ENCODE data around the gene TMEM26.

TMEM26 gene

DNA sequence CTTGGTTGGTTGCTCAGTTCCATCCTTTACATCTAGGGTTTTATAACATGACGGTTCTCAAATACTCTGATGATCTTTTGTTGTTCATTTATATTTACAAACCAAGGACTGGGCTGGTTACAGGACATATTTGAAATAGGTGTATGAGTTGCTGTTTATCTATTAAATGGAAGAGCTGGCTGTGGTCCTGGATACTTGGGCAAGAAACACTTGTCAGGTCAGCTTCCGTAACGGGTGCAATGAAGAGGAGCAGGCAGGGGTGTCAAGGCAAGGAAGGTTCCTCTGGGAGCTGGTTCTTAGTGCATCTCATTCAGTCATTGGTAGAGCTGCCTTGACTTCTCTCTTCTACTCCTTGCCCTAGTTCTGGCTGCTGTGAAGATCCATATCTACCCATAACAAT, 4.8 kb upstream of the TMEM26 start:
- no peak for DNase-seq (ENCODE audit: low spot score)

DNA sequence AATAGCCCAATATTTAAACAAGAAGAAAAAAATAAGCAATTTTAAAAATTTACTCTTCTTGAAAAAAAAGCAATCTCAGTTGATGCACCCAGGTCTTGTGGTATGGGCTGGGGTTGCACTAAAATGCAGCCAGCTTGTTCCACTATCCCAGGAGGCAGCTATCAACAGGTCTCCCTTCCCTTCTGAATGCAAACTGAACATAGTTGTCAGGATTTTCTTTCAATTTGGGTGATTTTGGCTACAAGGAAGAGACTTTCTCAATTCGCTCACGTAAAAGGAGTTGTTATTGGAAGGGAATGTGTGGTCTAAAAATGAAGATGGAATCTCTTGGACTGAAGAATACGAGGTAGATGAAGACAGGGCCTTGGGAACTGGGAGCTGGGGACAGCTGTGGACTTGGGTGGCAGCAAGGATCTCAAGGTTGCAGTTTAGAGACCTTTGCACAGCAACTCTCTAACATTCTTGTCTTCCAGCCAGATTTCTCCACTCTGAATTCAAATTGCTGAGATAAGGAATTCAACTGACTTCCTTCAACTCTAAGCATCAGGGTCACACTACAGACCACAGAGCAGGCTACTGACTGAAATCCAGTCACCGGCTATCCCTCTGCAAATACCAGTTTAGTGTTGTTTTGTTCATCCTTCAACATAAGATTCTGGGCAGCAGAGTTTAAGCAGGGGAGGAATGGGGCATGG, 3.1 kb upstream of the TMEM26 start:
- DNase-seq (ENCODE audit: low spot score), result peak; percentile 23

DNA sequence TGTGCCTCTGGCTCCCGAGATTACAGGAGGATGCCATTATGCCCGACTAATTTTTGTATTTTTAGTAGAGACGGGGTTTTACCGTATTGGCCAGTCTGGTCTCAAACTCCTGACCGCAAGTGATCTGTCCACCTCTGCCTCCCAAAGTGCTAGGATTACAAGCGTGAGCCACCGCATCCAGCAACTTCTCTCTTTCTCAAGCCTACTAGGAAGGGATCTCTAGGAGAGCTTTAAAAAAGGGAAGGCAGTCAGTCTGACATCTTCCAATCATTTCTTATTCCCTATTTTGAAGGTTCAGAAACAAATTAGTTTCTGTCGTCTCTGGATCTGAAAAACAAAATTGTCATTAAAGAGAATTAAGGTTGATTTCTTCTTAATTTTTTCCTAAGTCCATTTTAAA, 2.5 kb upstream of the TMEM26 start:
- DNase-seq (ENCODE audit: low spot score), result no peak

DNA sequence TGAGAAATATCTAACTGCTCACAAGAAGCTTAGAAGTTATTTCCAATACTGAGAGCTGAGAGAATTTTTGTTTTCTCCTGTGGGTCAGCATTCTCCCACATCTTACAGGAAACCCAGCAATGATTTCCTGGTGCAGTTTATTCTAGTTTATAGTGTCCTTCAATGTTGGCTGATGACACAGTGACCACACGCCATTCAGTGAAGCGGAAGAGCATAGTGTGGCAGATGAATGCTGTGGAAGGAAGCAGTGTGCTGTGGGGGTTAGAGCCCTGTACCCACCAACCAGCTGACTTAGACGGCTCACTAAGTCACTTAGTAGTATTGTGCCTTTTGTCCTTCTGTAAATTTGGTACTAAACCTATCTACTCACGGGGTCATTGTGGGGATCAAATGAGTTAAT, 1.4 kb upstream of the TMEM26 start:
- no peak for DNase-seq (ENCODE audit: low spot score)

DNA sequence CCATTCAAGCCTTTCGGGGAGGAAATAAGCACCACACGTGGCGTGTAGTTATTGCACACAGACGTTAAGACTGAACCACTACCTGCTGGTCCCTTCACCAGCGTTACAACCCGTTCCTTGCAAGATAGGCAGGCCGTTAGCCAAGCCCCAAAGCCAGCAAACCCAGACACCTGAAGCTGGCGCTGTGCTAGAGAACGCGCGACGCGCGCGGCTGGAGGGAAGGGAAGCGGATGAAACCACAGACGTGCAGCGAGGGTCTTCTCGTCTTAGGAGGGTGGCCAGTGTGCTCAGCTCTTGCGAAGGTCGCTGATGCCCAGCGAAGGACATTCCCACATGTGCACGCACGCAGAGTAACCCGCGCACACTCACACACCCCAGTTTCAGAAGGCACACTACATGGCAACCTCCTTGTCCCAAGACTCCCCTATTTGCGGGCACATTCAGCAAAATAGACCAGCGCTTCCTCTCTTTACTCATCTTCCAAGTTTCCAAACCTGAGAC, 980 bp downstream of the TMEM26 start:
- DNase-seq (ENCODE audit: low spot score), result peak; percentile 12

DNA sequence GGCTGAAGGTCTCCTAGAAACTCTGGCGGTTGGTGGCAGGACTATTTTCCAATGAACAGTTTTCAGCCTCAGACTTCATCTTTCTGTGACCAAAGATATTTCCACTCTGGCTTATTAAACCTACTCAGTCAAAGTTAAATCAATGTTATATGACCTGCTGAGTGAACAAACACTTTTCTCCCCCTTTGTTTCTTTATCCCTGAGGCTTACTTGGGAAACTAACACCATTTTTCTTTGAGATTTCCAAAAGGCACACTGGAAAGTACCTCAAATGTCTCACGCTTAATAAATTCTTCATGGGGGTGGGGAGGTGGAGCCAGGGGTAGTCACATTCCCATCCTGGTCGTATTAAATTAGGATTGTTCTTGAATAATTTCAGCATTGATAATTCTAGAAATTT, 1.8 kb downstream of the TMEM26 start:
- no peak for DNase-seq (ENCODE audit: low spot score)

DNA sequence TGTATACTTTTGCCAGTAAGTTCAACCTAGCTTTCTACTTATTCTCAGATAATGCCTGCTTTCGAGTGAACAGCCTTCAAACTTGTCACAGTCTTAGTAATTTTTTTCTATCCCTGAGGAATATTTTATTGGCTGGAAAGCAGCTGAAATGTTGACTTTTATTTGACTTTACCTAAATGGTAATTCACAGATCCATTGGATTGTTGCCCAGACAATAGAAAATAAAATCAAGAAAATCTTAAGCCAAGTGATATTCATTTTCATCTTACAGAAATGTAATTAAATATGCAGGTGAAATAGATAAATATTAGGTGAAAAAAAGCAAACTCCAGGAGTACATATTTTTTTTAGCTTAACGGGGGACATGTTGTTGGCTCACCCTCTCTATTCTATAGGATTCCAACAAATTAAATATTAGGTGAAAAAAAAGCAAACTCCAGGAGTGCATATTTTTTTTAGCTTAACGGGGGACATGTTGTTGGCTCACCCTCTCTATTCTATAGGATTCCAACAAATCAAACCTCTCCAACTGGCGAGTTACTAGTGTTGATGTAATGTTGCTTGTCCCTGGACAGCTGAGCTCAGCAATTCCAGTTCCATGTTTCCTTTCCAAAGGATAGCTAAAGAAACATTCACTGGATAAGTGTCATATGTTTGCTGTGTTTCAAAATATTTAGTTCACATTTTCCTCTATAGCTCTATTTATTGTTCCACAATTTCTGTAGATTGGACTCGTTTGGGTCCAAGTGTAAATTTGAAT, 4.2 kb downstream of the TMEM26 start:
- DNase-seq (ENCODE audit: low spot score), result no peak

DNA sequence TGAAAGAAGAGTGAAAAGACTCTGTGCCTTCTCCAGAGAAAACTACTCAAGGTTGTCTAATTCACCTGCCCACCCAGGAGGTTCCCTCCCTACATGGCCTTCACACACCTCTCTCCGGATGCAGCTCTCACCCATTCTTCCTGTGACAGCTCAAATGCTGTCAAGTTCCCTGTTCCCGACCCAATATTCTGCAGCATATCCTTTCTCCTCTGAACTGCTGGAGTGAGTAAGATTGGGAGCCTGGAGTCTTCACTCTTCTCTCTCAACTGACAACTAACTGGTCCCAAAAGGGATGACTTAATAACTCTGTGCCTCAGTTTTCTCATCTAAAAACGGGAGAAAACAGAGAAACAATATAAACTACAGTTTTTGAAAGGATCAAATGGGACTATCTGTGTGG, 5.1 kb downstream of the TMEM26 start:
- DNase-seq (ENCODE audit: low spot score), result no peak

DNA sequence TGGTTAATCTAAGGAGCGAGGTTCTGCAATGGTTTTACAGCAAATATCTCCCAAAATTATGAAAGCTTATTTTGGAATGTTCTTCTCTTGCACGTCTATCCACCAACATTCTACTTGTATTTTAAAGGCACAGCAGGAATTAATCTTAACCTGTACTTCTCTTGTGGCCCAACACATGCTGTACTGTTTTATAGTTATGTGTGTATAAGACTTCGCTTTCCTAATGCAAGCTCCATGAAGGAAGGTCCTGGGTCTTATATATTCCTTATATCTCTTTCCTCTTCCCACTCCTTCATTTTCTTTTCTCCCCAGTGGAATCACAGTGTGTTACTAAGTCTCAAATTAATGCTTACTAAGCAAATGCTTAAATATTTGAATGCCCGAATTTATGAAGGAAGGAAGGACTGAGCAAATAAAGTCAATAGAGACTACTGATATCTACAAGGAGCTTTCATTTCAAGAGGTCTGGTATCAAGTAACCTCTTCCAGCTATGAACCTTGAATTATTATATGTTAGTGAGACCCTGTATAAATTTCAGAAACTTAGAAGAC, 14.0 kb downstream of the TMEM26 start:
- no peak for DNase-seq (ENCODE audit: low spot score)

DNA sequence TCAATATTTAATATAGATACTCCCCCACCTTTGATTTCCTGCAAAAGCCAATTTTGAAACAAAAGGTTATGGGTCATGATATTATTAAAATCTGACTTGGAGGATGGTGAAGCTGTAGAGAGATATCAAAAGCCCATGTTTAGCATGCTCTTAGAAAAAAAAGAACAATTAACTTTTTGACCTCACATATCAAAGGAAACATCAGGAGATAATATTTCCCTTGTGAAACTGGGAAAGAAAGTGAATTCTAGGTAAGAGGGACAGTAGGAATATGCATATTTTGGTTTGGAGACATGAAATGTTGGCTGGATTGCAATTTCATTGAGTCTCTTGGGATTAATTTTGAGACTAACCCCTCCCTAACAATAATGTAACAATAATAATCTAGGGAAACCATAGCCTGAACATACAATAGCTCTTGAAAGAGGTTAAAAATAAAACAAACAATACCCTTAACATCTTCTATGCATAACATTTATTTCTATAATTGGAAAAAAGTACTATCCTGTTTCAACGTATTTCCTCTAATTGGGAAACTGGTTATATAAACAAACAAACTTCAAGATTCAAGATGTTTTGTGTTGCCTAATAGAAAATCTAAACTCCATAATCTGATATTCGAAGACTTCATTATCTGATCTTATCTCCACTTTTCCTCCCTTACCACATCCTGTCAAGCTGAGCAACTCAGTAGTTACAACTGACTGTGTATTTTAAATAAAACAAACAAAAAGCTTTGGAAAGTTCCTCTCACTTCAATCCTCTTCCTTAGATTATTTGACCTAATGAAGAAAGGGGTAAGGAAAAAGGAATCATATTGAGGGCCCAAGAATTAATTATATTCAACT, 14.8 kb downstream of the TMEM26 start:
- peak; percentile 14 for DNase-seq (ENCODE audit: low spot score)

DNA sequence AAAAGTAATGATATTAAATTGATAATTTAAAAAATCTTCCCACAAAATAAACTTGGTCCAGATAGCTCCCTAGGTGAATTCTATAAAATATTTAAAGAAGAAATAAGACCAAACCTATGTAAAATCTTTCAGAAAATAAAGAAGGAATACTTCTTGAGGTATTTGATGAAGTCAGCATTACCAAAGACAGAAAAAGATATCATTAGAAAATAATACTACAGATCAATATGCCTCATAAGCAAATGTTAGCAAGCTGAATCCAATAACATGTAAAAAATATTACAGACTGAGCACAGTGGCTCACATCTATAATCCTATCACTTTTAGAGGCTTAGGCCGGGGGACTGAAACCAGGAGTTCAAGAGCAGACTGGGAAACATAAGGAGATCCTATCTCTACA, 30.0 kb downstream of the TMEM26 start:
- no peak for DNase-seq (ENCODE audit: low spot score)

DNA sequence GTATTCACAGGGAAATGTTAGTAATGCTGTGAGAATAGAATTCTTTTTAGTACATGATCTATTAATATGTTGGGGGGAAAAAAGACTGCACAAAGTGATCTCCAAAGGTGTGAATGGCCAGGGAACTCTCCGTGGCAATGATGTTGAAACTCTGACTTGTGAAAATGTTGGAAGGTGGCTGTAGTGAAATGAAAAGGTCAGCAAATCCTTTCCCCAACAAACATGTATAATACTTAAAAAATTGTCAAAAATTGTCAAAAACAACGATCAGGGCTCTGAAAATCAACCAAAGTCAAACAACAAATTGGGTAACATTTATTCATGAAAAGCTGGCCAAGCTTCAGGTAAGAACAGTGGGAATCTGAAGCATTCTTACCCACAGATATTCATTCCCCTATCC, 35.5 kb downstream of the TMEM26 start:
- DNase-seq (ENCODE audit: low spot score), result no peak

DNA sequence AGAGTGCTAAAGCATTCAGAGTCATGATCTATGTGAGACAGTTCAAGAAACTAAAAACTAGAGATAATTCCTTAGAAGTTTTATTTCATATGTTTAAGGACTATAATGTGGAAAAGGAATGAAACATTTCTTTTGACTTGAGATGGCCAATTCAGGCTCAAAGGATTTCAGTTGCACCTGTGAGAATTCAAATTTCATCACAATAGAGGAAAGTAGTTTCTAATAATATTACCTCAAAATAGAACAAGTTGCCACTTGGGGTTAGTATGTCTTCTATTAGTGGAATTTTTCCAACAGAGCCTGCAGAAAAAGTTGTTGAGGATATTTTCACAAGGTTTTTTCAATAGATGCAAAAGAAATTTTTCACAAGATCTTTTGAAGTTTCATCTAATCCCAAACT, 37.4 kb downstream of the TMEM26 start:
- DNase-seq (ENCODE audit: low spot score), result no peak

DNA sequence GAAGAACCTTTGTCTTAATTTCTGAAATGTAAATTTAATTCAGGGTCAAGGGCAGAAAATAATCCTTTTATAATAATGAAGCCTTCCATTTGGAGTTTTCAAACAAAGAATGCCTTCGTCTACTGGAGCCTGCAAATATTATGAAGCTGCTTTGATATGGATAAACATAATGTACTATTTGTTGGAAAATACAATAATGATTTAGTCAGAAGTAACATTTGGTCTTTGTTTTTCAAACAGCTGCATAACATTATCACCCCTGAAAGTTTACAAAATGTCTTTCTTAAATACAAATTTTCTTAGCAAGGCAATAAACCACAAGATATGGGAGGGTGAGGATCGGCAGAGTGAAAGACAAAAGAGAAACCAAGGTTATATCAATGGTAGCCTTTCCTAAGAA, 41.5 kb downstream of the TMEM26 start:
- no peak for DNase-seq (ENCODE audit: low spot score)

DNA sequence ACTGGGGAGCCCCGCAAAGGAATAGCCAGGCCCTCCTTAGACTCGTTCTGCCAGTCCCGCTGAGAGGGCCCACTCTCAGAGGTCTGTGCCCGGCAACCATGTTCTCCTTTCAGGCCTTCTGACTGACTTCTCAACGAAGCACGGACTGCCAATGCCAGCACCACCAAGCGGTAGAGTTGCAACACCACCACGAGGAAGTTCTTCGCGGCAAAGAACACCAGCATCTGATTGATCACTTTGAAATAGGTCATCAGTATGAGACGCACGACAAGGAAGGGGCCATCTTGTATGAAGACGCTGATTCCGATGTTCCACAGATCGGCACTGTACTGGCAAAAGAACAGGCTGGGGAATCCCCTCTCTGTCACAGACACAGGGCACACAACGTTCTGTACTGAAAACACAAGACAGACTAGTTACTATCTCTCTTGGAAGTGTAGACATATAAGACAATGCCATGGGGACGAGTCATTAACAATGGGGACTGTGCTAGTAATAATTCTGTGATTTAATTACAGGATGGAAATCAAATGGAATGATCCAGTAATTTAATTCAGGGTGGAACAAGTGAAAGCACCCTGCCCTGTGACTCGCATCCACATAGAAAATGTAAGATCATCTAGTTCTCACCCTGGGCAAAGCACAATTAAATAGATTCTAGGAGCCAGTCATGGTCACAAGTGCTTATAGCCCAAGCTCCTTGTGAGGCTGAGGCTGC, 42.7 kb downstream of the TMEM26 start:
- DNase-seq (ENCODE audit: low spot score), result no peak

DNA sequence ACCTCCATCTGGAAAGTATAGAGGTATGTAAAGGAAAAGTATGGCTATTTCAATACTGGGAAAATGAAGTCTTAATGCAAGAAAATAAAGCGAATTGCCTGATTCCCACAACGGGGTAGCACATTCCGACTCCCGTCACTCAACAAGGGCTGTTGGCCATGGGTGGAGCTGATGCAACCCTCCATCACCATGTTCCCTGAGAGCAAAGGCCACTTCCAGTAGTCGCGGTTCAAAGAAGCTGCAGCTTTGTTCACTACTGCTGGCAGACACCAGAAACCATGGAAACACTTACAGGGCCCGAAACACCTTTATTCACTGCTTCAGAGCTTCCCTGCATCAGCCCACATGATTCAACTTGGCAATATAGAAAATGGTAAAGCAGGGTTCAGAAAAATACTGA, 44.0 kb downstream of the TMEM26 start:
- no peak for DNase-seq (ENCODE audit: low spot score)

DNA sequence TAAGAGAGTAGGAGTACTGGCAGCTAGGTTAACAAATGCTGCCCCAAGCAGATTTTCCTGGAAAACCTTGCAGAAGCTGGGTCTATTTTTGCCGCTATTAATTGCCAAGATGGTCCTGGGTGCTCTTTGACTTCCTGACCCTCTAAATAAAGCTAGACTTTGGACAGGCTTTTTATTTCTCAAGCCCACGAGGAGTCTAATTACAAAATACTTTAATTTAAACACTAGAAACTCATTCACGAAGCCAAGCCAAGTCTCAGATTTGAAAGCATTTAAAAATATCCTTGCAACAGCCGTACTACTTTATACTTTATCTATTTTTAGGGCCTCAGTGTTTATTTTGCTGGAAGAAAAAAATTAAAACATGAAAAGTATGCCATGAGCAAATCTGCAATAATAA, 45.1 kb downstream of the TMEM26 start:
- no peak for DNase-seq (ENCODE audit: low spot score)

DNA sequence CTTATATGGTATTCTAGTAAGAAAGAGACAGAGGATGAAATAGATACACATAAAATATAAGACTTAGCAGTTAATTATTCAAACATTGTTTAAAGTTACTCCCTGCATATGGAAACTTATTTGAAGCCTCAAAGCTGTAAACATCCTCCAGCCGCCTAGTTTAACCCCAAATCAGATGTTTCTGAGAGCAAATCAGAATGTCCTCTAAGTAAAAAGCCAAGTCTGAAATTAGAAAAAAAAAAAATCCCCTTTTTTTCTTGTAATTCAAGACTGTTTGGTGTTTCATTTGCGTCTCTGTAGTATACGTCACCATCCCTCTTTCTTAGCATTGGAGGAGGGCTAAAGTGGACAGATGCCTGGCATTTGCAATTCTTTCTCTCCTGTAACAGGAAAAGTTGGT, 46.4 kb downstream of the TMEM26 start:
- no peak for DNase-seq (ENCODE audit: low spot score)

DNA sequence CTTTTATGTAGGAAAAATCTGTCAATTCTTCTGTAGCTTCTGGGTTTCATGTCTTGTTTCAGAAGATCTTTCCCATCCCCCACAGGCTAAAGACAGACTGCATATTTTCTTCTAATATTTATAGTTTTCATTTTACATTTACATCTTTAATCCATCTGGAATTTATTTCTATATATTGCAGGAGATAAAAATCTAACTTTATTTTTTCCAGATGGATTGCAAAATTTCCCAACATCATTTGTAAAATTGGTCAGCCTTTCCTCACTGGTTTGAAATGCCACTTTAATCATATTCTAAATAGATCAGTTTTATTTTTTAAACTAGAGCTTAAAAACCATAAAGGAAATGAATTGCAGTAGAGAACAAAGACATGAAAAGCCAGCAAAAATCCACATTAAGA, 46.9 kb downstream of the TMEM26 start:
- DNase-seq (ENCODE audit: low spot score), result no peak

DNA sequence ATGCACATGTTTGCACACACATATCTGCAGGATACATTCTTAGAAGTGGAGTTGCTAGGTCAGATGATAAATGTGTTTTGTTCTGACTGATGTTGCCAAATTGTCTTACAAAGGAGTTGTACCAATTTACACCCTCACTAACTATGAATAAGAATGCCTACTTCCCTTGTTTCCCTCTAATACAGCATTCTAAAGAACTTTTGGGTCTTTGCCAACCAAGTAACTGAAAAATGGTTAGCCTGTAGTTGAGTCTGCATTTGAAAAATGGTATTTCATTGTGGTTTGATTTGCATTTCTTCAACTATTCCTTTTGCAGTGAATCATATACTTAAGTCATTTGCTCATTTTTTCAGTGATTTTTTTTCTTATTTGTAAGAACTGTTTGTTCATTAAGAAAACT, 48.4 kb downstream of the TMEM26 start:
- DNase-seq (ENCODE audit: low spot score), result no peak

DNA sequence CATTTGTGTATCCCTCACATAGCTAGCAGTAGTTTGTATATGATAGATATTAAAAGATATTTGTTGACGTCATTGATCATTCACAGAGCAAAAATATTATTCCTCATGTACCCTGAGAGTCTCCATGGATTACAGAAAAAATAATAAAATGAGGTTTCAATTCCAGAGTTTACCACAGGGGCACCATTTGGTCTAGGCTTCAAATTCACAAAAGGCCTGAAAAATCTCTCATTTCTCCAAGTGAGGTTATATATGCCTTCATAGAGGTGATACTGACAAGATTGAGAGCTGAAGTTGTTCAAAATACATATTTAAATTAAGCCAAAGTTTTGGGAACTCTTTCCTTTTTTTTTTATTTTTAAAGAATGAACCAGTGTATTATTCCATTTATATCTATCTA, 52.7 kb downstream of the TMEM26 start:
- DNase-seq (ENCODE audit: low spot score), result no peak

DNA sequence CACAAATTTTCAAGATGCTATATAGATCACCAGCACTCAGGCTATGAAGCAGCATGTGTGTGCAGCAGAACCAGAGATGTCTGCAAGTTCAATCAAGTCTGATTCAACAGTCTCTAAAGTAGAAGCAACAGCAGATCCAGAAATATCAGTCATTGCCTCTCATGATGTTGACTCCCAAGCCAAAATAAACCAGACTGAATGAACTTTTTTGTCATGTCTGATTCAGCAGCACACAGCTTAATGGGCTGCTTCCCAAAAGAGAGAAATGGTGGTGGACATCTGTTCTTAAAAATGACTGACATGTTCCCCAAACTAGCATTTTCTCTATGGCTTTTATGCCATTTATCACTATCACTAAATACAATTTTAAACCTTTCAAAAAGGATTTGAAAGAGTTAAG, 53.8 kb downstream of the TMEM26 start:
- peak; percentile 4 for DNase-seq (ENCODE audit: low spot score)
